ENCODE results near the gene LAGE3.

The LAGE3 gene

DNA sequence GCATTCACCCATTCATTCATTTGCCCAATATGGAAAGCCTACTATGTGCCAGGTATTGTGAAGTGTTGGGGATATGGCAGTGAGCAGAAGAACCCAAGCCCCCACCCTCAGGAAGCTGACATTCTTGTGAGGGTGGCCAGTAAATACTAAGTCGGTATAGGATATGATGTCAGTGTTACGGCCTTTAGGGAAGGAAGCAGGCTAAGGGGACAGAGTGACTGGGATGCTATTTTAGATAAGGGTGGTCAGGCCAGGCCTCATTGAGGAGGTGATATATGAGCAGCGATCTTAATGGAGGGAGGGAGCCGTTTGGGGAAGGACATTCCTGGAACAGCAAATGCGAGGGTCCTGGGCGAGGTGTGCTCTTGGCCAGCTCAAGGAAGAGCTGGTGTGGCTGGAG is 48.6 kb downstream of the LAGE3 start:
- DNase-seq (ENCODE audit: low read depth): no peak
- TF ChIP-seq, protein P1, sequence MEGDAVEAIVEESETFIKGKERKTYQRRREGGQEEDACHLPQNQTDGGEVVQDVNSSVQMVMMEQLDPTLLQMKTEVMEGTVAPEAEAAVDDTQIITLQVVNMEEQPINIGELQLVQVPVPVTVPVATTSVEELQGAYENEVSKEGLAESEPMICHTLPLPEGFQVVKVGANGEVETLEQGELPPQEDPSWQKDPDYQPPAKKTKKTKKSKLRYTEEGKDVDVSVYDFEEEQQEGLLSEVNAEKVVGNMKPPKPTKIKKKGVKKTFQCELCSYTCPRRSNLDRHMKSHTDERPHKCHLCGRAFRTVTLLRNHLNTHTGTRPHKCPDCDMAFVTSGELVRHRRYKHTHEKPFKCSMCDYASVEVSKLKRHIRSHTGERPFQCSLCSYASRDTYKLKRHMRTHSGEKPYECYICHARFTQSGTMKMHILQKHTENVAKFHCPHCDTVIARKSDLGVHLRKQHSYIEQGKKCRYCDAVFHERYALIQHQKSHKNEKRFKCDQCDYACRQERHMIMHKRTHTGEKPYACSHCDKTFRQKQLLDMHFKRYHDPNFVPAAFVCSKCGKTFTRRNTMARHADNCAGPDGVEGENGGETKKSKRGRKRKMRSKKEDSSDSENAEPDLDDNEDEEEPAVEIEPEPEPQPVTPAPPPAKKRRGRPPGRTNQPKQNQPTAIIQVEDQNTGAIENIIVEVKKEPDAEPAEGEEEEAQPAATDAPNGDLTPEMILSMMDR (IDR thresholded peaks at IDR 0.05; ENCODE audit: insufficient read depth, low read depth, low read length, missing control alignments): no peak
- H3K4me3 ChIP-seq (ENCODE audit: low read depth, low read length): no peak overlapping the region

DNA sequence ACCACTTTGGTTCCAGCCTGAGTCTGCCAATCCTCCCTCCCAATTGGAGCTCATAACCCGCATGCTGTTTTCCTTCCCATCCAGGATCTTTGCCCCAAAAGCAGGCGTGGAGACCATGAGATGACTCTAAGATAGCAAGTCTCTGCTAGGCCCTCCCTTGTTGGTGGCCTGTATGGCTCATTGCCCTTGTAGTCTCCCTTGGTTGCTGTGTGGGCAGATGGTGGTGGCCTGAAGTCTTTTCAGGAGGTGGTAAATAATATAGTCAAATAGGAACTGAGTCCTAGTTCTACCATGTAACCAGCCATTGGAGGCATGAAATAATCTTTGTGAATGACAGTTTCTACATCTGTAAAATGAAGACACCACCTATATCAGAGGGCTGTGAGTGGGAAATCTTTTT is 49.4 kb downstream of the LAGE3 start:
- H3K4me3 ChIP-seq (ENCODE audit: low read depth, low read length): peak overlapping the region; percentile 74
- no peak for DNase-seq (ENCODE audit: low read depth)
- TF ChIP-seq, protein P1 (IDR thresholded peaks at IDR 0.05; ENCODE audit: insufficient read depth, low read depth, low read length, missing control alignments): no peak

DNA sequence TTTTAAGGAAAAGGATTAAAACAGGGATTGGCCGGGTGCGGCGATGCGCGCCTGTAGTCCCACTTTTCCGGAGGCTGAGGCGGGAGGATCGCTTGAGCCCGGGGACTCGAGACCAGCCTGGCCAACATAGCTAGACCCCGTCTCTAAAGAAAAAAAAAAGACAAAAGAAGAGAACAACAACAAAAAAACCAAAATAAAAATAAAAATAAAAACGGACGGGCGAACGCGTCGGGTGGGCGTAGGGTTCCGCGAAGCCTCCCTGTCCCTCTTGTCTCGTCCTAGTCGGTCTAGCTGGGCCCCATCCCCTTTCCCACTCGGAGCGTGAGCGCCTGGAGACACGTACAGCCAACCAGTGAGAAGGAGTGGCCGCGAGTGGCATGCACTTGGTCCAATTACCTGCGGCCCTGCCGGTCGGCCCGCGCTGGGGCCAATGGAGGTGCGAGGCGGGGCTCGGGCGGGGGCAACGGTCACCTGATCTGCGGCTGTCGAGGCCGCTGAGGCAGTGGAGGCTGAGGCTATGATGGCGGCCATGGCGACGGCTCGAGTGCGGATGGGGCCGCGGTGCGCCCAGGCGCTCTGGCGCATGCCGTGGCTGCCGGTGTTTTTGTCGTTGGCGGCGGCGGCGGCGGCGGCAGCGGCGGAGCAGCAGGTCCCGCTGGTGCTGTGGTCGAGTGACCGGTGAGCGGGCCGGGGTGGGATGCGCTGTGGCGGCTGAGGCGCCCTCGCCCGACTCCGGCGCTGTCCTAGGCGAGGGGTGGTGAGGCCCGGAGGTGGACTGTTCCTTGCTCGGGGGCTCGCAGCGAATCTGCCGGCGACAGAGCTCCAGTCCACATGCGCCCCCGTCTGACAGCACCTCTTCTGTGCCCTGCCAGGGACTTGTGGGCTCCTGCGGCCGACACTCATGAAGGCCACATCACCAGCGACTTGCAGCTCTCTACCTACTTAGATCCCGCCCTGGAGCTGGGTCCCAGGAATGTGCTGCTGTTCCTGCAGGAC is 50.6 kb downstream of the LAGE3 start, which contains the start of gene ATP6AP1:
Gene ATP6AP1, plus strand, starts transcription at position 502 of the 996 bp plus-strand sequence. Its CDS starts 16 bp downstream, at position 518.
- TF ChIP-seq, protein P1 (IDR thresholded peaks at IDR 0.05; ENCODE audit: insufficient read depth, low read depth, low read length, missing control alignments): no peak
- peak within 1 kb of the TSS; percentile 74 for H3K4me3 ChIP-seq (ENCODE audit: low read depth, low read length)
- DNase-seq (ENCODE audit: low read depth): peak; percentile 96

All from GM12865 (cell line).